Ishikawa (cell line): ENCODE measurements around the gene CAMTA1.

Experiments used
- TAF1 ChIP-seq: IDR thresholded peaks from 2 replicates; pipeline ENCODE4 v1.6.1; 2012; ENCODE audit warnings: low read depth, mild to moderate bottlenecking
- ZBTB7A ChIP-seq: IDR thresholded peaks from 2 replicates; pipeline ENCODE4 v1.6.1; 2012; ENCODE audit warnings: low read depth

DNA sequence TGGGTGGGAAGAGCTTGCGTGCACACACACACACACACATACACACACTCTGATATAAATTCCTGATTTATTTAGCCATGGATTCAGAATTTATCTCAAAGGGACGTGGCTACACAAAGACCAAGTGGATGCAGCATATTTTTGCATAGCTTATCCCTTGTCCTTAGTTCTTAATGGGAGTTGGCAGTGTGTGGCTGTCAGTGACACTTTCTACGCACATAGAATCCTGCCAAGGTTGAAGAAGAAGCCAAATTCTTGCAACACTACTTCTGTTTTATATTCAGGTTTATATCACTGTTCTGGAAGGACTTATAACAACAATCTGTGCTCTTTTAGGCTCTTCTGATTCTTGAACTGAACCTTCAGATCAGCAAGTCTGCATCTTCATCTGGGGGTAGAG is 292.7 kb downstream of the CAMTA1 start:
- no peak for TF ChIP-seq TAF1
- no peak for TF ChIP-seq ZBTB7A
